Hepatocyte (in vitro differentiated cells): Measurements from ENCODE around the gene MUC4. TPM values are rescaled to one million over a fixed set of nuclear protein-coding genes. Genes with fewer than 3 reads are reported as not detected.

Experiments used
- DNase-seq: peaks from one replicate; pipeline ENCODE4 v3.0.0-alpha.2; 2016; ENCODE audit warnings: low spot score
- H2AFZ ChIP-seq: fragments of 200-600 bp; sonication (generic); 2 replicates; pipeline ENCODE4 v1.6.0; 2016; ENCODE audit warnings: antibody characterized with exemption, mild to moderate bottlenecking
- H3K27ac ChIP-seq: fragments of 200-600 bp; sonication (generic); 2 replicates; pipeline ENCODE4 v1.5.1; 2016; ENCODE audit warnings: mild to moderate bottlenecking
- H3K27me3 ChIP-seq: fragments of 200-600 bp; sonication (generic); 2 replicates; pipeline ENCODE4 v1.6.1; 2016
- H3K36me3 ChIP-seq: fragments of 200-600 bp; sonication (generic); replicated peaks from 2 replicates; pipeline ENCODE4 v1.5.1; 2016; ENCODE audit warnings: low read depth; ENCODE audit not compliant: insufficient read depth
- H3K4me1 ChIP-seq: fragments of 200-600 bp; sonication (generic); 2 replicates; pipeline ENCODE4 v1.5.1; 2016; ENCODE audit warnings: mild to moderate bottlenecking, moderate library complexity; ENCODE audit not compliant: insufficient read depth
- H3K4me2 ChIP-seq: fragments of 200-600 bp; sonication (generic); 2 replicates; pipeline ENCODE4 v1.6.0; 2016
- H3K4me3 ChIP-seq: fragments of 200-600 bp; sonication (generic); 2 replicates; pipeline ENCODE4 v1.5.1; 2016; ENCODE audit warnings: mild to moderate bottlenecking
- H3K79me2 ChIP-seq: fragments of 200-600 bp; sonication (generic); 2 replicates; pipeline ENCODE4 v1.6.0; 2017; ENCODE audit warnings: mild to moderate bottlenecking
- H3K9me2 ChIP-seq: fragments of 200-600 bp; sonication (generic); replicated peaks from 2 replicates; pipeline ENCODE4 v1.6.0; 2017; ENCODE audit warnings: mild to moderate bottlenecking; ENCODE audit not compliant: insufficient read depth
- H3K9me3 ChIP-seq: fragments of 200-600 bp; sonication (generic); 2 replicates; pipeline ENCODE4 v1.5.1; 2016; ENCODE audit warnings: low read depth, mild to moderate bottlenecking
- H4K20me1 ChIP-seq: fragments of 200-600 bp; sonication (generic); 2 replicates; pipeline ENCODE4 v1.6.0; 2016; ENCODE audit warnings: mild to moderate bottlenecking; ENCODE audit not compliant: insufficient read depth, poor library complexity, severe bottlenecking
- CTCF ChIP-seq: fragments of 200-600 bp; sonication (generic); IDR thresholded peaks from 2 replicates; pipeline ENCODE4 v1.5.1; 2016; ENCODE audit warnings: antibody characterized with exemption, mild to moderate bottlenecking; ENCODE audit not compliant: poor library complexity
- EZH2 ChIP-seq: fragments of 200-600 bp; sonication (generic); IDR thresholded peaks from 2 replicates; pipeline ENCODE4 v1.6.1; 2016; ENCODE audit warnings: antibody characterized with exemption, mild to moderate bottlenecking, borderline replicate concordance
- EZH2phosphoT487 ChIP-seq: fragments of 200-600 bp; sonication (generic); IDR thresholded peaks from one replicate; pipeline ENCODE4 v1.6.1; 2018; ENCODE audit warnings: antibody characterized with exemption, mild to moderate bottlenecking, low read depth, moderate library complexity; ENCODE audit not compliant: unreplicated experiment, severe bottlenecking
- WGBS: methylation state at CpG from one replicate; pipeline ENCODE4 v1.1.6; 2016; ENCODE audit warnings: low lambda C conversion rate; ENCODE audit errors: missing lambda C conversion rate; 5-methylcytosine and 5-hydroxymethylcytosine counted together
- polyA plus RNA-seq: library from polyadenylated mRNA; unstranded; fragments of >200 nt; fragmentation: Nextera tagmentation; extraction: Ambion mirVana; gene quantifications from 2 replicates; pipeline ENCODE4 v1.2.1, GENCODE V29; 2016
- total RNA-seq: library from RNA; depleted of rRNA; stranded (reverse); fragments of >200 nt; gene quantifications from 2 replicates; pipeline ENCODE4 v1.2.3, GENCODE V29; 2014

The MUC4 gene
- total and polyA plus RNA-seq, 2 experiments from 2014 or later, result 0.89 to 1.7 TPM

- H3K4me3 ChIP-seq, result no peak overlapping the region
- H4K20me1 ChIP-seq, result no peaks in the 10 kb centered on the region
- TF ChIP-seq EZH2phosphoT487 (no peak), EZH2 (no peak), CTCF (no peak)
- H3K4me2 ChIP-seq, result no peak overlapping the region
- no peaks in the 10 kb centered on the region for H3K9me3 ChIP-seq
- 88% methylated on average over 7 of the region's 7 CpGs for WGBS
- DNase-seq, result no peak
- no peaks in the 10 kb centered on the region for H3K27me3 ChIP-seq
- H3K36me3 ChIP-seq, result no peaks in the 10 kb centered on the region
- no peaks in the 10 kb centered on the region for H3K79me2 ChIP-seq
- no peak overlapping the region for H3K27ac ChIP-seq
- no peaks in the 10 kb centered on the region for H3K4me1 ChIP-seq
- no peaks in the 10 kb centered on the region for H3K9me2 ChIP-seq
- no peak overlapping the region for H2AFZ ChIP-seq
Measured at GRCh38 chr3:195755391-195755790, 56.3 kb downstream of the MUC4 start.

GRCh38 chr3:195754906-195755305 lies 56.8 kb downstream of the MUC4 start:
- H3K9me3 ChIP-seq, result no peaks in the 10 kb centered on the region
- H3K27ac ChIP-seq, result no peak overlapping the region
- no peaks in the 10 kb centered on the region for H3K9me2 ChIP-seq
- H3K27me3 ChIP-seq, result no peaks in the 10 kb centered on the region
- no peak for TF ChIP-seq EZH2
- no peaks in the 10 kb centered on the region for H4K20me1 ChIP-seq
- H3K79me2 ChIP-seq, result no peaks in the 10 kb centered on the region
- H2AFZ ChIP-seq, result no peak overlapping the region
- 97% methylated on average over 7 of the region's 7 CpGs for WGBS
- no peak overlapping the region for H3K4me3 ChIP-seq
- H3K4me1 ChIP-seq, result no peaks in the 10 kb centered on the region
- H3K36me3 ChIP-seq, result no peaks in the 10 kb centered on the region
- DNase-seq, result no peak
- no peak overlapping the region for H3K4me2 ChIP-seq

GRCh38 chr3:195754141-195754540 lies 57.6 kb downstream of the MUC4 start:
- no peak overlapping the region for H3K4me2 ChIP-seq
- H4K20me1 ChIP-seq, result no peaks in the 10 kb centered on the region
- no peaks in the 10 kb centered on the region for H3K79me2 ChIP-seq
- TF ChIP-seq EZH2 (no peak), CTCF (no peak), EZH2phosphoT487 (no peak)
- no peaks in the 10 kb centered on the region for H3K4me1 ChIP-seq
- H3K27ac ChIP-seq, result no peak overlapping the region
- no peaks in the 10 kb centered on the region for H3K27me3 ChIP-seq
- H3K9me2 ChIP-seq, result no peaks in the 10 kb centered on the region
- H2AFZ ChIP-seq, result no peak overlapping the region
- 94% methylated on average over 19 of the region's 19 CpGs for WGBS
- H3K36me3 ChIP-seq, result no peaks in the 10 kb centered on the region
- H3K9me3 ChIP-seq, result no peaks in the 10 kb centered on the region
- DNase-seq, result no peak
- H3K4me3 ChIP-seq, result no peak overlapping the region

- no peak overlapping the region for H3K27ac ChIP-seq
- 92% methylated on average over 12 of the region's 14 CpGs for WGBS
- no peaks in the 10 kb centered on the region for H3K79me2 ChIP-seq
- DNase-seq, result no peak
- H3K36me3 ChIP-seq, result no peaks in the 10 kb centered on the region
- no peaks in the 10 kb centered on the region for H4K20me1 ChIP-seq
- H3K4me1 ChIP-seq, result no peaks in the 10 kb centered on the region
- no peak overlapping the region for H2AFZ ChIP-seq
- no peaks in the 10 kb centered on the region for H3K27me3 ChIP-seq
- TF ChIP-seq EZH2 (no peak), EZH2phosphoT487 (no peak)
- no peak overlapping the region for H3K4me3 ChIP-seq
- H3K9me2 ChIP-seq, result no peaks in the 10 kb centered on the region
- no peak overlapping the region for H3K4me2 ChIP-seq
- no peaks in the 10 kb centered on the region for H3K9me3 ChIP-seq
Measured at GRCh38 chr3:195753581-195753980, 58.1 kb downstream of the MUC4 start.
